Measurements from ENCODE around the gene CAV3. TPM values are rescaled to one million over a fixed set of nuclear protein-coding genes. Genes with fewer than 3 reads are reported as not detected.

Gene CAV3
- polyA plus RNA-seq, 3 donors = not detected

DNA sequence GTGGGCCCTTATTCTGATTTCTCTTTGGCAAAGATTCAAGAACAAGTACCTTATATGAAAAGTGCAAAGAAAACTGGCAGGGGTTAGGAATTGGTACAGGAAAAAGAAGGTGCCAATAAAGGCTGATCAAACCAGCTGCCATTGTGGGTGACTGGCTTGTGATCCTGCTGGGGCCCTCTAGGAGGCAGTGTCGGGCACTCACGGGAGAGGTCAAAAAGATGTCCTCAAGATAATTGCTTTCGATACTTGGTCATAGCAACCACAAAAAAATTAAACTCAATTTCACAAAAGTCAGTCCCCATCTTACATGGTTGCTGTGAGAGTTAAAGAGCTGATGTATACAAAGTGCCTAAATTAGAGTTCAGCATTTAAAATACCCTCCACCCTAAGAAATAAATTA is 31.0 kb upstream of the CAV3 start:
- Histone ChIP-seq H3K27me3 (ENCODE audit: control insufficient read depth in 2 of 2, insufficient read depth in 2 of 2, low read length in 2 of 2) (no peaks in the 10 kb centered on the region), H3K27ac (ENCODE audit: low read depth in 1 of 2, low read length in 2 of 2) (no peak overlapping the region), H4K20me1 (ENCODE audit: insufficient read depth, low read length) (no peaks in the 10 kb centered on the region), H3K4me2 (replicated peaks; ENCODE audit: extremely low read depth, low read length, poor library complexity, severe bottlenecking) (no peak overlapping the region), H2AFZ (ENCODE audit: insufficient read depth, low read depth, low read length, poor library complexity, severe bottlenecking) (no peak overlapping the region), H3K9me3 (replicated peaks in 1 of 2; ENCODE audit: control insufficient read depth in 1 of 2, insufficient read depth in 1 of 2, low read length in 2 of 2) (peaks cover 14 to 27% of the 10 kb centered on the region in 2 donors), H3K4me1 (ENCODE audit: control insufficient read depth in 1 of 2, insufficient read depth in 2 of 2, low read length in 2 of 2) (no peaks in the 10 kb centered on the region), H3K36me3 (replicated peaks in 1 of 2; ENCODE audit: control insufficient read depth in 1 of 2, insufficient read depth in 2 of 2, low read length in 2 of 2) (no peaks in the 10 kb centered on the region), H3K4me3 (replicated peaks in 1 of 3; ENCODE audit: low read depth in 2 of 3, low read length in 3 of 3) (no peak overlapping the region), H3K9ac (ENCODE audit: insufficient read depth, low read length, poor library complexity, severe bottlenecking) (no peak overlapping the region), H3K79me2 (ENCODE audit: insufficient read depth, low read length) (no peaks in the 10 kb centered on the region)
- Mint-ChIP-seq H3K27me3 (ENCODE audit: low read depth in 3 of 3) (peaks cover 0 to 2% (median 0%) of the 10 kb centered on the region in 3 donors), H3K4me3 (no peak overlapping the region), H3K27ac (no peak overlapping the region), H3K9me3 (peaks cover 5 to 39% (median 11%) of the 10 kb centered on the region in 7 donors), H3K36me3 (no peaks in the 10 kb centered on the region), H3K4me1 (no peaks in the 10 kb centered on the region)
- no peak for DNase-seq
- intact Hi-C loops (cut with micrococcal nuclease) = no loop called here
- TF ChIP-seq, protein P1, sequence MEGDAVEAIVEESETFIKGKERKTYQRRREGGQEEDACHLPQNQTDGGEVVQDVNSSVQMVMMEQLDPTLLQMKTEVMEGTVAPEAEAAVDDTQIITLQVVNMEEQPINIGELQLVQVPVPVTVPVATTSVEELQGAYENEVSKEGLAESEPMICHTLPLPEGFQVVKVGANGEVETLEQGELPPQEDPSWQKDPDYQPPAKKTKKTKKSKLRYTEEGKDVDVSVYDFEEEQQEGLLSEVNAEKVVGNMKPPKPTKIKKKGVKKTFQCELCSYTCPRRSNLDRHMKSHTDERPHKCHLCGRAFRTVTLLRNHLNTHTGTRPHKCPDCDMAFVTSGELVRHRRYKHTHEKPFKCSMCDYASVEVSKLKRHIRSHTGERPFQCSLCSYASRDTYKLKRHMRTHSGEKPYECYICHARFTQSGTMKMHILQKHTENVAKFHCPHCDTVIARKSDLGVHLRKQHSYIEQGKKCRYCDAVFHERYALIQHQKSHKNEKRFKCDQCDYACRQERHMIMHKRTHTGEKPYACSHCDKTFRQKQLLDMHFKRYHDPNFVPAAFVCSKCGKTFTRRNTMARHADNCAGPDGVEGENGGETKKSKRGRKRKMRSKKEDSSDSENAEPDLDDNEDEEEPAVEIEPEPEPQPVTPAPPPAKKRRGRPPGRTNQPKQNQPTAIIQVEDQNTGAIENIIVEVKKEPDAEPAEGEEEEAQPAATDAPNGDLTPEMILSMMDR (IDR thresholded peaks at IDR 0.05) = no peak
- no CpG with 5 or more reads among the region's 3 CpGs for WGBS (ENCODE audit: insufficient coverage)

GRCh38 chr3:8705575-8705974 is 28.0 kb upstream of the CAV3 start:
- Histone ChIP-seq H3K27ac (ENCODE audit: low read depth in 1 of 2, low read length in 2 of 2) (no peak overlapping the region), H3K4me3 (replicated peaks in 1 of 3; ENCODE audit: low read depth in 2 of 3, low read length in 3 of 3) (no peak overlapping the region), H4K20me1 (ENCODE audit: insufficient read depth, low read length) (no peaks in the 10 kb centered on the region), H3K36me3 (replicated peaks in 1 of 2; ENCODE audit: control insufficient read depth in 1 of 2, insufficient read depth in 2 of 2, low read length in 2 of 2) (no peaks in the 10 kb centered on the region), H3K27me3 (ENCODE audit: control insufficient read depth in 2 of 2, insufficient read depth in 2 of 2, low read length in 2 of 2) (no peaks in the 10 kb centered on the region), H3K9ac (ENCODE audit: insufficient read depth, low read length, poor library complexity, severe bottlenecking) (no peak overlapping the region), H3K4me2 (replicated peaks; ENCODE audit: extremely low read depth, low read length, poor library complexity, severe bottlenecking) (no peak overlapping the region), H3K79me2 (ENCODE audit: insufficient read depth, low read length) (no peaks in the 10 kb centered on the region), H3K9me3 (replicated peaks in 1 of 2; ENCODE audit: control insufficient read depth in 1 of 2, insufficient read depth in 1 of 2, low read length in 2 of 2) (peaks cover 8 to 14% of the 10 kb centered on the region in 2 donors), H3K4me1 (ENCODE audit: control insufficient read depth in 1 of 2, insufficient read depth in 2 of 2, low read length in 2 of 2) (no peaks in the 10 kb centered on the region), H2AFZ (ENCODE audit: insufficient read depth, low read depth, low read length, poor library complexity, severe bottlenecking) (no peak overlapping the region)
- Mint-ChIP-seq H3K36me3 (no peaks in the 10 kb centered on the region), H3K9me3 (peaks cover 5 to 39% (median 14%) of the 10 kb centered on the region in 7 donors), H3K27me3 (ENCODE audit: low read depth in 3 of 3) (peaks cover 0 to 4% (median 1%) of the 10 kb centered on the region in 3 donors), H3K4me3 (no peak overlapping the region), H3K4me1 (no peaks in the 10 kb centered on the region), H3K27ac (no peak overlapping the region)
- TF ChIP-seq, protein P1 (IDR thresholded peaks at IDR 0.05) = no peak
- intact Hi-C loops (cut with micrococcal nuclease) = no loop called here
- DNase-seq = no peak
- WGBS (ENCODE audit: insufficient coverage) = 82% methylated on average over 3 of the region's 3 CpGs

All from CD14-positive monocyte (primary cell).